ENCODE measurements around the gene SASS6. TPM values are rescaled to one million over a fixed set of nuclear protein-coding genes. Genes with fewer than 3 reads are reported as not detected.
A peak's percentile ranks its signal among the peaks of the same experiment; 100 is the strongest.

Gene SASS6
- total RNA-seq, 1 donor = 2.5 TPM

GRCh38 chr1:100076319-100076718 is 56.4 kb downstream of the SASS6 start:
- peaks cover 4% of the 10 kb centered on the region for H3K4me1 ChIP-seq (ENCODE audit: insufficient read depth, low read length)
- DNase-seq (ENCODE audit: insufficient read length, low spot score, missing footprints) = no peak
- no peaks in the 10 kb centered on the region for H3K9me3 ChIP-seq (ENCODE audit: low read depth, low read length)
- no peaks in the 10 kb centered on the region for H4K20me1 ChIP-seq (ENCODE audit: insufficient read depth, low read length)
- peaks cover 6% of the 10 kb centered on the region for H3K79me2 ChIP-seq (ENCODE audit: insufficient read depth, low read length)
- no peak for TF ChIP-seq CTCF (IDR thresholded peaks at IDR 0.05; ENCODE audit: extremely low read depth, low read depth, low read length)
- H3K4me3 ChIP-seq (ENCODE audit: insufficient read depth, low read length) = no peak overlapping the region
- H3K4me2 ChIP-seq (ENCODE audit: insufficient read depth, low read length) = no peak overlapping the region
- H3K27me3 ChIP-seq (ENCODE audit: insufficient read depth, low read length) = no peaks in the 10 kb centered on the region
- no peak overlapping the region for H2AFZ ChIP-seq (ENCODE audit: low read length)
- peaks cover 42% of the 10 kb centered on the region for H3K36me3 ChIP-seq (ENCODE audit: insufficient read depth, low read length)
- H3K27ac ChIP-seq (ENCODE audit: low read depth, low read length) = peak overlapping the region; percentile 42

GRCh38 chr1:100075773-100076172 is 57.0 kb downstream of the SASS6 start:
- Histone ChIP-seq H3K36me3 (ENCODE audit: insufficient read depth, low read length) (peaks cover 38% of the 10 kb centered on the region), H3K4me1 (ENCODE audit: insufficient read depth, low read length) (peaks cover 4% of the 10 kb centered on the region), H3K27me3 (ENCODE audit: insufficient read depth, low read length) (no peaks in the 10 kb centered on the region), H3K79me2 (ENCODE audit: insufficient read depth, low read length) (peaks cover 6% of the 10 kb centered on the region), H3K4me2 (ENCODE audit: insufficient read depth, low read length) (no peak overlapping the region), H2AFZ (ENCODE audit: low read length) (no peak overlapping the region), H3K9me3 (ENCODE audit: low read depth, low read length) (no peaks in the 10 kb centered on the region), H3K27ac (ENCODE audit: low read depth, low read length) (peak overlapping the region; percentile 42), H4K20me1 (ENCODE audit: insufficient read depth, low read length) (no peaks in the 10 kb centered on the region), H3K4me3 (ENCODE audit: insufficient read depth, low read length) (no peak overlapping the region)
- no peak for TF ChIP-seq CTCF (IDR thresholded peaks at IDR 0.05; ENCODE audit: extremely low read depth, low read depth, low read length)
- DNase-seq (ENCODE audit: insufficient read length, low spot score, missing footprints) = no peak

- DNase-seq (ENCODE audit: insufficient read length, low spot score, missing footprints) = no peak
- peaks cover 41% of the 10 kb centered on the region for H3K36me3 ChIP-seq (ENCODE audit: insufficient read depth, low read length)
These were observed 57.9 kb downstream of the SASS6 start for GRCh38 chr1:100074604-100075395.

More at GRCh38 chr1:100074604-100075395, 57.9 kb downstream of the SASS6 start:
- Histone ChIP-seq H3K79me2 (ENCODE audit: insufficient read depth, low read length) (peaks cover 10% of the 10 kb centered on the region), H3K4me1 (ENCODE audit: insufficient read depth, low read length) (peaks cover 4% of the 10 kb centered on the region), H3K27ac (ENCODE audit: low read depth, low read length) (no peak overlapping the region), H3K9me3 (ENCODE audit: low read depth, low read length) (no peaks in the 10 kb centered on the region), H3K27me3 (ENCODE audit: insufficient read depth, low read length) (no peaks in the 10 kb centered on the region), H2AFZ (ENCODE audit: low read length) (no peak overlapping the region), H3K4me3 (ENCODE audit: insufficient read depth, low read length) (no peak overlapping the region), H3K4me2 (ENCODE audit: insufficient read depth, low read length) (no peak overlapping the region), H4K20me1 (ENCODE audit: insufficient read depth, low read length) (no peaks in the 10 kb centered on the region)
- TF ChIP-seq CTCF (IDR thresholded peaks at IDR 0.05; ENCODE audit: extremely low read depth, low read depth, low read length) = no peak
